Natural killer cell (primary cell): ENCODE data around the gene GAMT. TPM values are rescaled to one million over a fixed set of nuclear protein-coding genes. Genes with fewer than 3 reads are reported as not detected.

Experiments used
- ATAC-seq, 3 donors: fragments of 150-1000 bp in 2 of 3; fragments of 200-7000 bp in 1 of 3; cut with Tn5 transposase; 1 replicate in 1 of 3; 2 replicates in 2 of 3; pipeline ENCODE4 v1.10.0; 2021; ENCODE audit warnings: mild to moderate bottlenecking in 2 of 3, moderate library complexity in 2 of 3
- DNase-seq, 2 donors: peaks; one replicate each; pipeline versions ENCODE4 v3.0.0 to v3.0.0-alpha.2; 2013 to 2021; ENCODE audit warnings: mixed read lengths in 1 of 2
- H3K27ac ChIP-seq: one replicate; pipeline ENCODE4 v1.5.1; 2013; ENCODE audit warnings: mild to moderate bottlenecking, low read length
- H3K27me3 ChIP-seq: one replicate; pipeline ENCODE4 v1.6.1; 2013; ENCODE audit warnings: low read length; ENCODE audit not compliant: control insufficient read depth, insufficient read depth
- H3K36me3 ChIP-seq: one replicate; pipeline ENCODE4 v1.6.1; 2013; ENCODE audit warnings: low read length; ENCODE audit not compliant: control insufficient read depth, insufficient read depth
- H3K4me1 ChIP-seq: one replicate; pipeline ENCODE4 v1.6.1; 2013; ENCODE audit warnings: low read length; ENCODE audit not compliant: control insufficient read depth, insufficient read depth
- H3K4me3 ChIP-seq: one replicate; pipeline ENCODE4 v1.5.1; 2013; ENCODE audit warnings: low read length
- H3K9me3 ChIP-seq: one replicate; pipeline ENCODE4 v1.6.1; 2013; ENCODE audit warnings: low read length; ENCODE audit not compliant: control insufficient read depth, insufficient read depth
- H3K27ac Mint-ChIP-seq, 2 donors: one replicate each; pipeline ENCODE4 v1.8.0; 2022; ENCODE audit warnings: mild to moderate bottlenecking in 2 of 2, mixed read lengths in 2 of 2, moderate library complexity in 1 of 2
- H3K27me3 Mint-ChIP-seq, 2 donors: one replicate each; pipeline ENCODE4 v1.8.0; 2022; ENCODE audit warnings: low read depth in 2 of 2, mixed read lengths in 2 of 2
- H3K36me3 Mint-ChIP-seq: one replicate; pipeline ENCODE4 v1.8.0; 2022; ENCODE audit warnings: mixed read lengths
- H3K4me1 Mint-ChIP-seq, 2 donors: one replicate each; pipeline ENCODE4 v1.8.0; 2022; ENCODE audit warnings: mixed read lengths in 2 of 2
- H3K4me3 Mint-ChIP-seq: one replicate; pipeline ENCODE4 v1.8.0; 2022; ENCODE audit warnings: mild to moderate bottlenecking, moderate library complexity, mixed read lengths
- H3K9me3 Mint-ChIP-seq, 2 donors: one replicate each; pipeline ENCODE4 v1.8.0; 2022; ENCODE audit warnings: mixed read lengths in 2 of 2
- WGBS: methylation state at CpG from one replicate; pipeline ENCODE4 v1.1.7; 2013; ENCODE audit warnings: missing lambda C conversion rate; ENCODE audit not compliant: insufficient coverage; 5-methylcytosine and 5-hydroxymethylcytosine counted together
- intact Hi-C: fragments of 100-400 bp; cut with micrococcal nuclease; formaldehyde crosslinking; loops from one replicate; pipeline ENCODE4 v1.14.2; 2022
- total RNA-seq, 4 donors: library from RNA; stranded (reverse); fragments of 120-200 nt in 1 of 4; gene quantifications; one replicate each; pipeline versions ENCODE4 v1.2.3 to v1.2.4, GENCODE V29; 2013 to 2022
- TF ChIP-seq, protein P1 (sequence below): fragments of 200-600 bp; IDR thresholded peaks from one replicate; pipeline ENCODE4 v1.8.0; 2022; ENCODE audit warnings: antibody characterized with exemption

Gene GAMT
- total RNA-seq, 3 donors from 2014 or later (not counting 1 experiment from before 2014, with no cell fraction given) = 5.1 to 7.5 (median 7.1) TPM

DNA sequence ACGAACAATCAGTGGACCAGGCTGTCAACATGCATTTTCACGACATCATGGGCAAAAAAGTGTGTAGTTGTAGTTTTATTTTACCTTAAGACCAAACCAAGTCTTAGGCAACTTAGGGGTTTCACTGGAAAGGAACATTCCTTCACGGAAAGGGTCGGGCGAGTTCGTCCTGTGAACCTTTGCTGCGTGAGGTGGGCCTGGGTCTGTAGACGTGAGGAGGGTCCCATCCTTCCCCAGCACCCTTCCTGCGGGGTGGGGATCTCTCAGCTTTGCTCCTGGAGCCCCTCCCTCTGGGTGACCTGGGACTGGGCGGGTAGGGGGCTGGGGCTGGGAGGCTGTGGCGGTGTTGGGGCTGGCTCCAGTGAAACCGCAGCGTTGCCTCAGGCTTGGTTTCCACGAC lies 24.6 kb upstream of the GAMT start:
- DNase-seq = no peak
- Histone ChIP-seq H3K9me3 (no peaks in the 10 kb centered on the region), H3K36me3 (peaks cover 70% of the 10 kb centered on the region), H3K27me3 (no peaks in the 10 kb centered on the region), H3K4me3 (no peak overlapping the region), H3K27ac (no peak overlapping the region), H3K4me1 (no peaks in the 10 kb centered on the region)
- intact Hi-C loops = no loop called here
- ATAC-seq = no peak
- TF ChIP-seq, protein P1, sequence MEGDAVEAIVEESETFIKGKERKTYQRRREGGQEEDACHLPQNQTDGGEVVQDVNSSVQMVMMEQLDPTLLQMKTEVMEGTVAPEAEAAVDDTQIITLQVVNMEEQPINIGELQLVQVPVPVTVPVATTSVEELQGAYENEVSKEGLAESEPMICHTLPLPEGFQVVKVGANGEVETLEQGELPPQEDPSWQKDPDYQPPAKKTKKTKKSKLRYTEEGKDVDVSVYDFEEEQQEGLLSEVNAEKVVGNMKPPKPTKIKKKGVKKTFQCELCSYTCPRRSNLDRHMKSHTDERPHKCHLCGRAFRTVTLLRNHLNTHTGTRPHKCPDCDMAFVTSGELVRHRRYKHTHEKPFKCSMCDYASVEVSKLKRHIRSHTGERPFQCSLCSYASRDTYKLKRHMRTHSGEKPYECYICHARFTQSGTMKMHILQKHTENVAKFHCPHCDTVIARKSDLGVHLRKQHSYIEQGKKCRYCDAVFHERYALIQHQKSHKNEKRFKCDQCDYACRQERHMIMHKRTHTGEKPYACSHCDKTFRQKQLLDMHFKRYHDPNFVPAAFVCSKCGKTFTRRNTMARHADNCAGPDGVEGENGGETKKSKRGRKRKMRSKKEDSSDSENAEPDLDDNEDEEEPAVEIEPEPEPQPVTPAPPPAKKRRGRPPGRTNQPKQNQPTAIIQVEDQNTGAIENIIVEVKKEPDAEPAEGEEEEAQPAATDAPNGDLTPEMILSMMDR = no peak
- Mint-ChIP-seq H3K27ac (no peak overlapping the region), H3K9me3 (no peaks in the 10 kb centered on the region), H3K4me3 (no peak overlapping the region), H3K36me3 (no peaks in the 10 kb centered on the region), H3K4me1 (peaks cover 0 to 4% of the 10 kb centered on the region in 2 donors), H3K27me3 (no peaks in the 10 kb centered on the region)
- 96% methylated on average over 14 of the region's 14 CpGs for WGBS

DNA sequence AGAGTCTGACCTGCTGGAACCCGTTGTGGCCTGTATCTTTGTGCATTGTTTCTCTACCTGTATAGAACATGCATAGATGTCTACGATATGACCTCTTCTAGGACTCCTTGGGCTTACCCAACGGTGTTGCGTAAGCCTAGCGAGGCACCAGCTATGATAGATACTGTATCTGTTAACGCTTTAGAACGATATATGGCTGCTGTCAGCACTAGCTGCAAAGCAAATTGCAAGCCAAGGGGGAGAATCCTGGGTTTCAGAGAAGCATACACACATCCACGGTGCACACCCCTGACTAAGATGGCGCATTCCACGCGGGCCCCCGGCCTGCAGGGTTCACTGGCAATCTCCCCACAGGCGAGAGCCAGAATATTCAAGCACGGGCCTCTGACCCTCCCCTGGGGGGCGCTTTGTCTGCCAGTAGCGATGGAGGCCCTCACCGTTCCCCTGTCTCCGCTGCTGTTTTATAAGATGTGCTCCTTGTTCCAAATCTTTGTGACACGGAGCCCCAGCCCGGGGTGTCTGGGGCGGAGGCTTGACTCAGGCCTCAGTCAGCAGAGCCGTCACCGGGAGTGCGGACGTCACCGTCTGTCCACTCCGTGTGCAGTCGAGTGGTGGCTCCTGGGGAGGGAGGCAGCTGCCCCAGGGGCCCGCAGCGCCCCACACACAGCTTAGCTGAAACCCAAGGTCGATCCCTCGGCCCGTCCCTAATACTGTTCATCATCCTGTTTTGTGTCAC lies 23.9 kb upstream of the GAMT start:
- TF ChIP-seq, protein P1 = no peak

GRCh38 chr19:1424192-1424955 lies 23.0 kb upstream of the GAMT start:
- peaks cover 69% of the 10 kb centered on the region for H3K36me3 ChIP-seq
- H3K27me3 Mint-ChIP-seq = no peaks in the 10 kb centered on the region
- WGBS = 95% methylated on average over 39 of the region's 42 CpGs
- intact Hi-C loops = no loop called here
- peaks cover 1 to 8% of the 10 kb centered on the region in 2 donors for H3K4me1 Mint-ChIP-seq
- H3K27ac Mint-ChIP-seq = no peak overlapping the region
- TF ChIP-seq, protein P1 = no peak
- H3K4me3 Mint-ChIP-seq = no peak overlapping the region
- no peaks in the 10 kb centered on the region for H3K9me3 Mint-ChIP-seq
- peaks cover 3% of the 10 kb centered on the region for H3K36me3 Mint-ChIP-seq
- no peak for DNase-seq
- no peak overlapping the region for H3K27ac ChIP-seq
- no peaks in the 10 kb centered on the region for H3K27me3 ChIP-seq
- no peak for ATAC-seq
- no peaks in the 10 kb centered on the region for H3K9me3 ChIP-seq
- no peaks in the 10 kb centered on the region for H3K4me1 ChIP-seq
- no peak overlapping the region for H3K4me3 ChIP-seq

More for the DNA sequence above, 23.9 kb upstream of the GAMT start:
- H3K27me3 Mint-ChIP-seq = no peaks in the 10 kb centered on the region
- H3K9me3 Mint-ChIP-seq = no peaks in the 10 kb centered on the region
- WGBS = 96% methylated on average over 33 of the region's 33 CpGs
- peaks cover 74% of the 10 kb centered on the region for H3K36me3 ChIP-seq
- no peak overlapping the region for H3K4me3 ChIP-seq
- H3K4me3 Mint-ChIP-seq = no peak overlapping the region
- no peaks in the 10 kb centered on the region for H3K36me3 Mint-ChIP-seq
- intact Hi-C loops = no loop called here
- H3K4me1 ChIP-seq = no peaks in the 10 kb centered on the region
- no peak overlapping the region for H3K27ac ChIP-seq
- peaks cover 0 to 4% of the 10 kb centered on the region in 2 donors for H3K4me1 Mint-ChIP-seq
- ATAC-seq = no peak
- H3K27me3 ChIP-seq = no peaks in the 10 kb centered on the region
- DNase-seq = no peak
- H3K9me3 ChIP-seq = no peaks in the 10 kb centered on the region
- H3K27ac Mint-ChIP-seq = no peak overlapping the region
